IPS-15b (cell line): Measurements from ENCODE around the gene MKI67.

ENCODE experiments used
- H3K27me3 ChIP-seq: one replicate; pipeline ENCODE4 v1.6.1; 2013; ENCODE audit warnings: low read length; ENCODE audit not compliant: control insufficient read depth, insufficient read depth
- H3K36me3 ChIP-seq: one replicate; pipeline ENCODE4 v1.6.1; 2013; ENCODE audit warnings: low read length; ENCODE audit not compliant: control insufficient read depth, insufficient read depth
- H3K4me1 ChIP-seq: one replicate; pipeline ENCODE4 v1.6.1; 2013; ENCODE audit warnings: mild to moderate bottlenecking, low read length; ENCODE audit not compliant: control insufficient read depth, insufficient read depth
- H3K4me3 ChIP-seq: one replicate; pipeline ENCODE4 v1.5.1; 2013; ENCODE audit warnings: low read depth, low read length
- H3K9ac ChIP-seq: one replicate; pipeline ENCODE4 v1.6.1; 2013; ENCODE audit warnings: low read depth, mild to moderate bottlenecking, low read length
- H3K9me3 ChIP-seq: one replicate; pipeline ENCODE4 v1.6.1; 2013; ENCODE audit warnings: mild to moderate bottlenecking, low read length; ENCODE audit not compliant: control insufficient read depth, insufficient read depth

MKI67 gene

GRCh38 chr10:128116851-128117615 lies 9.2 kb downstream of the MKI67 start:
- Histone ChIP-seq H3K4me3 (no peak overlapping the region), H3K36me3 (peaks cover 36% of the 10 kb centered on the region), H3K4me1 (no peaks in the 10 kb centered on the region), H3K9me3 (no peaks in the 10 kb centered on the region), H3K27me3 (no peaks in the 10 kb centered on the region), H3K9ac (no peak overlapping the region)

GRCh38 chr10:128116187-128116586 lies 10.0 kb downstream of the MKI67 start:
- H3K4me3 ChIP-seq = no peak overlapping the region
- H3K4me1 ChIP-seq = no peaks in the 10 kb centered on the region
- no peaks in the 10 kb centered on the region for H3K9me3 ChIP-seq
- no peak overlapping the region for H3K9ac ChIP-seq
- no peaks in the 10 kb centered on the region for H3K27me3 ChIP-seq
- H3K36me3 ChIP-seq = peaks cover 41% of the 10 kb centered on the region

GRCh38 chr10:128115356-128115755 lies 10.9 kb downstream of the MKI67 start:
- no peaks in the 10 kb centered on the region for H3K27me3 ChIP-seq
- no peak overlapping the region for H3K4me3 ChIP-seq
- H3K9ac ChIP-seq = no peak overlapping the region
- peaks cover 42% of the 10 kb centered on the region for H3K36me3 ChIP-seq
- H3K4me1 ChIP-seq = no peaks in the 10 kb centered on the region
- no peaks in the 10 kb centered on the region for H3K9me3 ChIP-seq

- Histone ChIP-seq H3K27me3 (no peaks in the 10 kb centered on the region), H3K9me3 (no peaks in the 10 kb centered on the region), H3K4me3 (no peak overlapping the region), H3K36me3 (peaks cover 42% of the 10 kb centered on the region), H3K4me1 (no peaks in the 10 kb centered on the region), H3K9ac (no peak overlapping the region)
Observed at GRCh38 chr10:128114901-128115300, 11.3 kb downstream of the MKI67 start.

- Histone ChIP-seq H3K4me3 (no peak overlapping the region), H3K9me3 (no peaks in the 10 kb centered on the region), H3K27me3 (no peaks in the 10 kb centered on the region), H3K36me3 (peaks cover 46% of the 10 kb centered on the region), H3K9ac (no peak overlapping the region), H3K4me1 (no peaks in the 10 kb centered on the region)
Observed at GRCh38 chr10:128113026-128113425, 13.2 kb downstream of the MKI67 start.

GRCh38 chr10:128111696-128112095 lies 14.5 kb downstream of the MKI67 start:
- Histone ChIP-seq H3K36me3 (peaks cover 59% of the 10 kb centered on the region), H3K27me3 (no peaks in the 10 kb centered on the region), H3K9me3 (no peaks in the 10 kb centered on the region), H3K9ac (no peak overlapping the region), H3K4me3 (no peak overlapping the region), H3K4me1 (no peaks in the 10 kb centered on the region)

- no peak overlapping the region for H3K4me3 ChIP-seq
- peaks cover 59% of the 10 kb centered on the region for H3K36me3 ChIP-seq
- H3K9ac ChIP-seq = no peak overlapping the region
- no peaks in the 10 kb centered on the region for H3K4me1 ChIP-seq
- no peaks in the 10 kb centered on the region for H3K27me3 ChIP-seq
- H3K9me3 ChIP-seq = no peaks in the 10 kb centered on the region
Observed at GRCh38 chr10:128110339-128110738, 15.9 kb downstream of the MKI67 start.

- H3K27me3 ChIP-seq = no peaks in the 10 kb centered on the region
- peaks cover 59% of the 10 kb centered on the region for H3K36me3 ChIP-seq
- H3K4me3 ChIP-seq = no peak overlapping the region
- no peaks in the 10 kb centered on the region for H3K9me3 ChIP-seq
- no peaks in the 10 kb centered on the region for H3K4me1 ChIP-seq
- no peak overlapping the region for H3K9ac ChIP-seq
Observed at GRCh38 chr10:128109707-128110106, 16.5 kb downstream of the MKI67 start.

- Histone ChIP-seq H3K4me3 (no peak overlapping the region), H3K27me3 (no peaks in the 10 kb centered on the region), H3K36me3 (peaks cover 60% of the 10 kb centered on the region), H3K9me3 (no peaks in the 10 kb centered on the region), H3K9ac (no peak overlapping the region), H3K4me1 (no peaks in the 10 kb centered on the region)
Observed at GRCh38 chr10:128105383-128105782, 20.8 kb downstream of the MKI67 start.

GRCh38 chr10:128103229-128103714 lies 23.0 kb downstream of the MKI67 start:
- no peak overlapping the region for H3K4me3 ChIP-seq
- peaks cover 65% of the 10 kb centered on the region for H3K36me3 ChIP-seq

GRCh38 chr10:128102480-128103228 lies 23.6 kb downstream of the MKI67 start:
- Histone ChIP-seq H3K36me3 (peaks cover 61% of the 10 kb centered on the region), H3K27me3 (no peaks in the 10 kb centered on the region)

More at GRCh38 chr10:128103229-128103714, 23.0 kb downstream of the MKI67 start:
- Histone ChIP-seq H3K27me3 (no peaks in the 10 kb centered on the region), H3K9me3 (no peaks in the 10 kb centered on the region), H3K4me1 (no peaks in the 10 kb centered on the region), H3K9ac (no peak overlapping the region)

GRCh38 chr10:128101901-128102300 lies 24.3 kb downstream of the MKI67 start:
- H3K27me3 ChIP-seq = no peaks in the 10 kb centered on the region
- H3K36me3 ChIP-seq = peaks cover 57% of the 10 kb centered on the region
- no peak overlapping the region for H3K9ac ChIP-seq
- H3K4me3 ChIP-seq = no peak overlapping the region
- no peaks in the 10 kb centered on the region for H3K4me1 ChIP-seq
- no peaks in the 10 kb centered on the region for H3K9me3 ChIP-seq

More at GRCh38 chr10:128102480-128103228, 23.6 kb downstream of the MKI67 start:
- Histone ChIP-seq H3K4me1 (no peaks in the 10 kb centered on the region), H3K9ac (no peak overlapping the region), H3K9me3 (no peaks in the 10 kb centered on the region), H3K4me3 (no peak overlapping the region)
